HepG2 (cell line): ENCODE measurements around the gene TUBG1. TPM values are rescaled to one million over a fixed set of nuclear protein-coding genes. Genes with fewer than 3 reads are reported as not detected.

Experiments
- DPF2 ChIP-seq: sonication (generic); formaldehyde crosslinking; IDR thresholded peaks from 2 replicates; pipeline ENCODE4 v1.4.0; 2020; ENCODE audit warnings: mild to moderate bottlenecking, low read depth, missing genetic modification reagents, borderline replicate concordance
- HHEX ChIP-seq: IDR thresholded peaks from 2 replicates; pipeline ENCODE4 v1.6.1; 2016; ENCODE audit warnings: control low read depth
- HMG20A ChIP-seq: IDR thresholded peaks from 2 replicates; pipeline ENCODE4 v1.6.1; 2016; ENCODE audit warnings: borderline replicate concordance
- HNRNPUL1 ChIP-seq: fragments of 200-400 bp; formaldehyde crosslinking; IDR thresholded peaks from 2 replicates; pipeline ENCODE4 v1.6.1; 2017; ENCODE audit warnings: low read depth, mild to moderate bottlenecking, low read length, moderate library complexity
- JUN ChIP-seq: sonication (generic); formaldehyde crosslinking; IDR thresholded peaks from 2 replicates; pipeline ENCODE4 v1.4.0; 2020; ENCODE audit warnings: mild to moderate bottlenecking, missing genetic modification reagents
- NFATC3 ChIP-seq: sonication (generic); formaldehyde crosslinking; IDR thresholded peaks from 2 replicates; pipeline ENCODE4 v1.5.1; 2020; ENCODE audit warnings: mild to moderate bottlenecking, missing genetic modification reagents
- NR2F6 ChIP-seq, 2 experiments: IDR thresholded peaks; 2 replicates each; pipeline ENCODE4 v1.6.1; 2016; ENCODE audit warnings: antibody characterized with exemption in 1 of 2, mild to moderate bottlenecking in 1 of 2
- POLR2AphosphoS2 ChIP-seq: IDR thresholded peaks from 2 replicates; pipeline ENCODE4 v1.6.1; 2011; ENCODE audit warnings: low read depth, low read length, improper control_type of control experiment
- POLR2AphosphoS5 ChIP-seq: IDR thresholded peaks from 2 replicates; pipeline ENCODE4 v1.6.1; 2012; ENCODE audit warnings: low read depth, low read length
- SRSF4 ChIP-seq: fragments of 200-400 bp; formaldehyde crosslinking; IDR thresholded peaks from one replicate; pipeline ENCODE4 v1.6.1; 2018; ENCODE audit warnings: mild to moderate bottlenecking, low read depth, low read length, moderate library complexity; ENCODE audit not compliant: poor library complexity, severe bottlenecking
- SUZ12 ChIP-seq: fragments of 150-350 bp; IDR thresholded peaks from 2 replicates; pipeline ENCODE4 v1.6.1; 2014; ENCODE audit warnings: low read depth, low read length
- XRCC5 ChIP-seq: fragments of 200-400 bp; formaldehyde crosslinking; optimal IDR thresholded peaks from 2 replicates; pipeline ENCODE3; 2017; ENCODE audit warnings: mild to moderate bottlenecking, low read length
- ZNF20 ChIP-seq: sonication (generic); formaldehyde crosslinking; IDR thresholded peaks from 2 replicates; pipeline ENCODE4 v1.4.0; 2020; ENCODE audit warnings: mild to moderate bottlenecking, moderate library complexity, missing genetic modification reagents
- ZNF546 ChIP-seq: sonication (generic); formaldehyde crosslinking; conservative IDR thresholded peaks from 2 replicates; pipeline ENCODE4 v1.8.1; 2023; ENCODE audit warnings: mild to moderate bottlenecking, missing genetic modification reagents
- ZNF564 ChIP-seq: sonication (generic); formaldehyde crosslinking; IDR thresholded peaks from 2 replicates; pipeline ENCODE4 v1.8.1; 2023; ENCODE audit warnings: mild to moderate bottlenecking, missing genetic modification reagents
- ZNF710 ChIP-seq: sonication (generic); formaldehyde crosslinking; IDR thresholded peaks from 2 replicates; pipeline ENCODE4 v1.5.0; 2020; ENCODE audit warnings: mild to moderate bottlenecking, missing genetic modification reagents, borderline replicate concordance
- ZNF720 ChIP-seq: sonication (generic); formaldehyde crosslinking; IDR thresholded peaks from 2 replicates; pipeline ENCODE4 v1.4.0; 2020; ENCODE audit warnings: missing genetic modification reagents
- ZNF747 ChIP-seq: sonication (generic); formaldehyde crosslinking; IDR thresholded peaks from 2 replicates; pipeline ENCODE4 v1.8.1; 2023; ENCODE audit warnings: missing genetic modification reagents, mild to moderate bottlenecking, borderline replicate concordance
- polyA plus RNA-seq, 8 experiments: library from polyadenylated mRNA; depleted of rRNA in 3 of 8; stranded (reverse) in 7 of 8; unstranded in 1 of 8; fragments of >200 nt; fragmentation: Illumina TruSeq in 4 of 8; extraction: Trizol in 4 of 8; gene quantifications; 2 replicates each; pipeline versions ENCODE4 v1.2.1 to v1.2.3, GENCODE V29; 2011 to 2016; ENCODE audit warnings: low read depth in 4 of 8, missing spikeins in 1 of 8, mixed read lengths in 1 of 8; ENCODE audit not compliant: insufficient read depth in 1 of 8
- total RNA-seq, 5 experiments: library from RNA; depleted of rRNA; stranded (reverse); fragments of >200 nt; fragmentation: Illumina TruSeq; extraction: Trizol; gene quantifications; 2 replicates each; pipeline ENCODE4 v1.2.3, GENCODE V29; 2016; ENCODE audit warnings: low read depth in 1 of 5
- TF ChIP-seq, protein P1 (sequence below): conservative IDR thresholded peaks from 2 replicates; pipeline ENCODE4 v1.6.1; 2018; ENCODE audit warnings: missing genetic modification reagents
- TF ChIP-seq, protein P2 (sequence below): sonication (generic); formaldehyde crosslinking; IDR thresholded peaks from 2 replicates; pipeline ENCODE4 v1.5.1; 2020; ENCODE audit warnings: mild to moderate bottlenecking, missing genetic modification reagents, moderate library complexity
- TF ChIP-seq, protein P3 (sequence below): sonication (generic); formaldehyde crosslinking; IDR thresholded peaks from 2 replicates; pipeline ENCODE4 v1.8.0; 2022; ENCODE audit warnings: mild to moderate bottlenecking, missing genetic modification reagents, moderate library complexity

Gene TUBG1
- total and polyA plus RNA-seq, 2 of the 13 experiments (the other 11 are each of a cell fraction or from before 2014, with no cell fraction given), result 74.1 to 137 TPM

GRCh38 chr17:42577532-42578281 is 31.8 kb upstream of the TUBG1 start, which contains the start of gene PSMC3IP (continued):
- no peak for TF ChIP-seq SRSF4
- no peak for TF ChIP-seq ZNF546 (CRISPR knock-in tag)
- TF ChIP-seq ZNF20, result no peak
- TF ChIP-seq ZNF747 (CRISPR knock-in tag), result 0 out of 2 replicates have a peak, but pooled peaks have one; percentile 67
- TF ChIP-seq DPF2 (CRISPR knock-in tag), result 0 out of 2 replicates have a peak, but pooled peaks have one; percentile 15
- TF ChIP-seq ZNF564 (CRISPR knock-in tag), result peak; percentile 24
- TF ChIP-seq XRCC5, result peak; percentile 34
- TF ChIP-seq, protein P1, sequence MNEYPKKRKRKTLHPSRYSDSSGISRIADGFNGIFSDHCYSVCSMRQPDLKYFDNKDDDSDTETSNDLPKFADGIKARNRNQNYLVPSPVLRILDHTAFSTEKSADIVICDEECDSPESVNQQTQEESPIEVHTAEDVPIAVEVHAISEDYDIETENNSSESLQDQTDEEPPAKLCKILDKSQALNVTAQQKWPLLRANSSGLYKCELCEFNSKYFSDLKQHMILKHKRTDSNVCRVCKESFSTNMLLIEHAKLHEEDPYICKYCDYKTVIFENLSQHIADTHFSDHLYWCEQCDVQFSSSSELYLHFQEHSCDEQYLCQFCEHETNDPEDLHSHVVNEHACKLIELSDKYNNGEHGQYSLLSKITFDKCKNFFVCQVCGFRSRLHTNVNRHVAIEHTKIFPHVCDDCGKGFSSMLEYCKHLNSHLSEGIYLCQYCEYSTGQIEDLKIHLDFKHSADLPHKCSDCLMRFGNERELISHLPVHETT, result peak; percentile 62
- TF ChIP-seq, protein P2, sequence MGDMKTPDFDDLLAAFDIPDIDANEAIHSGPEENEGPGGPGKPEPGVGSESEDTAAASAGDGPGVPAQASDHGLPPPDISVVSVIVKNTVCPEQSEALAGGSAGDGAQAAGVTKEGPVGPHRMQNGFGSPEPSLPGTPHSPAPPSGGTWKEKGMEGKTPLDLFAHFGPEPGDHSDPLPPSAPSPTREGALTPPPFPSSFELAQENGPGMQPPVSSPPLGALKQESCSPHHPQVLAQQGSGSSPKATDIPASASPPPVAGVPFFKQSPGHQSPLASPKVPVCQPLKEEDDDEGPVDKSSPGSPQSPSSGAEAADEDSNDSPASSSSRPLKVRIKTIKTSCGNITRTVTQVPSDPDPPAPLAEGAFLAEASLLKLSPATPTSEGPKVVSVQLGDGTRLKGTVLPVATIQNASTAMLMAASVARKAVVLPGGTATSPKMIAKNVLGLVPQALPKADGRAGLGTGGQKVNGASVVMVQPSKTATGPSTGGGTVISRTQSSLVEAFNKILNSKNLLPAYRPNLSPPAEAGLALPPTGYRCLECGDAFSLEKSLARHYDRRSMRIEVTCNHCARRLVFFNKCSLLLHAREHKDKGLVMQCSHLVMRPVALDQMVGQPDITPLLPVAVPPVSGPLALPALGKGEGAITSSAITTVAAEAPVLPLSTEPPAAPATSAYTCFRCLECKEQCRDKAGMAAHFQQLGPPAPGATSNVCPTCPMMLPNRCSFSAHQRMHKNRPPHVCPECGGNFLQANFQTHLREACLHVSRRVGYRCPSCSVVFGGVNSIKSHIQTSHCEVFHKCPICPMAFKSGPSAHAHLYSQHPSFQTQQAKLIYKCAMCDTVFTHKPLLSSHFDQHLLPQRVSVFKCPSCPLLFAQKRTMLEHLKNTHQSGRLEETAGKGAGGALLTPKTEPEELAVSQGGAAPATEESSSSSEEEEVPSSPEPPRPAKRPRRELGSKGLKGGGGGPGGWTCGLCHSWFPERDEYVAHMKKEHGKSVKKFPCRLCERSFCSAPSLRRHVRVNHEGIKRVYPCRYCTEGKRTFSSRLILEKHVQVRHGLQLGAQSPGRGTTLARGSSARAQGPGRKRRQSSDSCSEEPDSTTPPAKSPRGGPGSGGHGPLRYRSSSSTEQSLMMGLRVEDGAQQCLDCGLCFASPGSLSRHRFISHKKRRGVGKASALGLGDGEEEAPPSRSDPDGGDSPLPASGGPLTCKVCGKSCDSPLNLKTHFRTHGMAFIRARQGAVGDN (CRISPR knock-in tag), result peak; percentile 98
- TF ChIP-seq POLR2AphosphoS2, result peak; percentile 51; the same call in 1 of the 2 replicates
- TF ChIP-seq POLR2AphosphoS5, result peak; percentile 96
- peak; percentile 69; the same call in 1 of the 2 replicates for TF ChIP-seq NFATC3
- peak; percentile 1; the same call in 1 of the 2 replicates for TF ChIP-seq JUN (CRISPR knock-in tag)
- TF ChIP-seq HHEX (CRISPR knock-in tag), result no peak
- TF ChIP-seq SUZ12, result no peak
- TF ChIP-seq, protein P3, sequence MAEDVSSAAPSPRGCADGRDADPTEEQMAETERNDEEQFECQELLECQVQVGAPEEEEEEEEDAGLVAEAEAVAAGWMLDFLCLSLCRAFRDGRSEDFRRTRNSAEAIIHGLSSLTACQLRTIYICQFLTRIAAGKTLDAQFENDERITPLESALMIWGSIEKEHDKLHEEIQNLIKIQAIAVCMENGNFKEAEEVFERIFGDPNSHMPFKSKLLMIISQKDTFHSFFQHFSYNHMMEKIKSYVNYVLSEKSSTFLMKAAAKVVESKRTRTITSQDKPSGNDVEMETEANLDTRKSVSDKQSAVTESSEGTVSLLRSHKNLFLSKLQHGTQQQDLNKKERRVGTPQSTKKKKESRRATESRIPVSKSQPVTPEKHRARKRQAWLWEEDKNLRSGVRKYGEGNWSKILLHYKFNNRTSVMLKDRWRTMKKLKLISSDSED (CRISPR knock-in tag), result 0 out of 2 replicates have a peak, but pooled peaks have one; percentile 30
- TF ChIP-seq ZNF710, result peak; percentile 53; the same call in 1 of the 2 replicates
- TF ChIP-seq HNRNPUL1, result no peak
- TF ChIP-seq HMG20A (CRISPR knock-in tag), result 0 out of 2 replicates have a peak, but pooled peaks have one; percentile 33
- 0 out of 2 replicates have a peak, but pooled peaks have one; percentile 33 for TF ChIP-seq NR2F6 (IDR thresholded peaks at IDR 0.05)
- peak; percentile 31; the same call in 1 of the 2 replicates for TF ChIP-seq NR2F6 (CRISPR knock-in tag; IDR thresholded peaks at IDR 0.05)
- no peak for TF ChIP-seq ZNF720 (CRISPR knock-in tag)
